Inflammatory macrophage treated with lipopolysaccharide for 1 hour (primary cell): ENCODE measurements around the gene SRGAP3.

ENCODE experiments used
- DNase-seq, 2 donors: peaks; one replicate each; pipeline ENCODE4 v3.0.0-alpha.2; 2020 to 2022

SRGAP3 gene

GRCh38 chr3:9223672-9224071 is 25.8 kb downstream of the SRGAP3 start:
- DNase-seq = no peak

- DNase-seq = no peak
Observed at GRCh38 chr3:9222956-9223639, 26.3 kb downstream of the SRGAP3 start.

GRCh38 chr3:9222049-9222448 is 27.4 kb downstream of the SRGAP3 start:
- no peak for DNase-seq

GRCh38 chr3:9218514-9218846 is 31.0 kb downstream of the SRGAP3 start:
- DNase-seq = no peak

GRCh38 chr3:9217784-9218513 is 31.5 kb downstream of the SRGAP3 start:
- DNase-seq = no peak

GRCh38 chr3:9216736-9217135 is 32.7 kb downstream of the SRGAP3 start:
- no peak for DNase-seq

GRCh38 chr3:9214599-9214998 is 34.8 kb downstream of the SRGAP3 start:
- DNase-seq = no peak

- DNase-seq = no peak
Observed at GRCh38 chr3:9214185-9214584, 35.3 kb downstream of the SRGAP3 start.

- no peak for DNase-seq
Observed at GRCh38 chr3:9213019-9213634, 36.3 kb downstream of the SRGAP3 start.

GRCh38 chr3:9211155-9211950 is 38.1 kb downstream of the SRGAP3 start:
- DNase-seq = no peak

GRCh38 chr3:9209777-9210176 is 39.7 kb downstream of the SRGAP3 start:
- DNase-seq = no peak

- no peak for DNase-seq
Observed at GRCh38 chr3:9208605-9209152, 40.8 kb downstream of the SRGAP3 start.

GRCh38 chr3:9207116-9207763 is 42.2 kb downstream of the SRGAP3 start:
- no peak for DNase-seq

- DNase-seq = no peak
Observed at GRCh38 chr3:9206287-9206686, 43.2 kb downstream of the SRGAP3 start.

GRCh38 chr3:9205345-9206143 is 43.9 kb downstream of the SRGAP3 start:
- DNase-seq = peak in 1 of 2 donors; percentile 3

- no peak for DNase-seq
Observed at GRCh38 chr3:9204253-9204992, 45.0 kb downstream of the SRGAP3 start.

GRCh38 chr3:9203317-9203716 is 46.1 kb downstream of the SRGAP3 start:
- DNase-seq = no peak

- no peak for DNase-seq
Observed at GRCh38 chr3:9202546-9202945, 46.9 kb downstream of the SRGAP3 start.

GRCh38 chr3:9201955-9202354 is 47.5 kb downstream of the SRGAP3 start:
- DNase-seq = no peak

- no peak for DNase-seq
Observed at GRCh38 chr3:9201266-9201665, 48.2 kb downstream of the SRGAP3 start.

GRCh38 chr3:9199775-9200174 is 49.7 kb downstream of the SRGAP3 start:
- no peak for DNase-seq
